Osteoblast (primary cell): ENCODE data around the gene PTPRN2. TPM values are rescaled to one million over a fixed set of nuclear protein-coding genes. Genes with fewer than 3 reads are reported as not detected.

Experiments
- DNase-seq: peaks from one replicate; pipeline ENCODE4 v3.0.0; 2011; ENCODE audit warnings: low spot score, mixed read lengths; ENCODE audit not compliant: insufficient read length; ENCODE audit errors: missing footprints
- H2AFZ ChIP-seq: 2 replicates; pipeline ENCODE4 v1.6.0; 2011; ENCODE audit warnings: mild to moderate bottlenecking, low read length
- H3K27ac ChIP-seq: 2 replicates; pipeline ENCODE4 v1.5.1; 2011; ENCODE audit warnings: mild to moderate bottlenecking, low read depth, low read length, moderate library complexity
- H3K27me3 ChIP-seq: 2 replicates; pipeline ENCODE4 v1.6.0; 2012; ENCODE audit warnings: mild to moderate bottlenecking, control low read depth, inconsistent platforms, low read length, moderate library complexity; ENCODE audit not compliant: insufficient read depth
- H3K36me3 ChIP-seq: 2 replicates; pipeline ENCODE4 v1.5.1; 2011; ENCODE audit warnings: mild to moderate bottlenecking, low read length, control low read depth, moderate library complexity; ENCODE audit not compliant: insufficient read depth
- H3K4me1 ChIP-seq: 2 replicates; pipeline ENCODE4 v1.5.1; 2011; ENCODE audit warnings: mild to moderate bottlenecking, low read length, control low read depth, moderate library complexity; ENCODE audit not compliant: insufficient read depth
- H3K4me2 ChIP-seq: 2 replicates; pipeline ENCODE4 v1.6.0; 2011; ENCODE audit warnings: mild to moderate bottlenecking, low read length; ENCODE audit not compliant: insufficient read depth
- H3K4me3 ChIP-seq: fragments of 200-600 bp; sonication (generic); 3 replicates; pipeline ENCODE4 v1.5.1; 2012; ENCODE audit warnings: mild to moderate bottlenecking, low read length, inconsistent platforms; ENCODE audit not compliant: insufficient read depth
- H3K79me2 ChIP-seq: 2 replicates; pipeline ENCODE4 v1.6.0; 2012; ENCODE audit warnings: mild to moderate bottlenecking, low read length, control low read depth, inconsistent platforms; ENCODE audit not compliant: insufficient read depth
- H3K9me3 ChIP-seq: 2 replicates; pipeline ENCODE4 v1.5.1; 2011; ENCODE audit warnings: low read depth, low read length, control low read depth
- H4K20me1 ChIP-seq: 2 replicates; pipeline ENCODE4 v1.6.0; 2012; ENCODE audit warnings: mild to moderate bottlenecking, low read length, control low read depth; ENCODE audit not compliant: insufficient read depth
- total RNA-seq: library from RNA; depleted of rRNA; stranded (reverse); fragments of >200 nt; gene quantifications from 2 replicates; pipeline ENCODE4 v1.2.3, GENCODE V29; 2012
- TF ChIP-seq, protein P1 (sequence below): IDR thresholded peaks from 2 replicates; pipeline ENCODE4 v1.5.1; 2011; ENCODE audit warnings: mild to moderate bottlenecking, low read depth, low read length, moderate library complexity; ENCODE audit errors: extremely low read depth

Gene PTPRN2
- total RNA-seq, 1 donor, result 0.36 TPM

- Histone ChIP-seq H3K4me2 (no peak overlapping the region), H4K20me1 (no peaks in the 10 kb centered on the region), H3K27me3 (no peaks in the 10 kb centered on the region), H3K79me2 (no peaks in the 10 kb centered on the region), H3K4me3 (no peak overlapping the region), H3K4me1 (no peaks in the 10 kb centered on the region), H3K27ac (no peak overlapping the region), H2AFZ (no peak overlapping the region), H3K36me3 (no peaks in the 10 kb centered on the region), H3K9me3 (no peaks in the 10 kb centered on the region)
- DNase-seq, result no peak
- TF ChIP-seq, protein P1, sequence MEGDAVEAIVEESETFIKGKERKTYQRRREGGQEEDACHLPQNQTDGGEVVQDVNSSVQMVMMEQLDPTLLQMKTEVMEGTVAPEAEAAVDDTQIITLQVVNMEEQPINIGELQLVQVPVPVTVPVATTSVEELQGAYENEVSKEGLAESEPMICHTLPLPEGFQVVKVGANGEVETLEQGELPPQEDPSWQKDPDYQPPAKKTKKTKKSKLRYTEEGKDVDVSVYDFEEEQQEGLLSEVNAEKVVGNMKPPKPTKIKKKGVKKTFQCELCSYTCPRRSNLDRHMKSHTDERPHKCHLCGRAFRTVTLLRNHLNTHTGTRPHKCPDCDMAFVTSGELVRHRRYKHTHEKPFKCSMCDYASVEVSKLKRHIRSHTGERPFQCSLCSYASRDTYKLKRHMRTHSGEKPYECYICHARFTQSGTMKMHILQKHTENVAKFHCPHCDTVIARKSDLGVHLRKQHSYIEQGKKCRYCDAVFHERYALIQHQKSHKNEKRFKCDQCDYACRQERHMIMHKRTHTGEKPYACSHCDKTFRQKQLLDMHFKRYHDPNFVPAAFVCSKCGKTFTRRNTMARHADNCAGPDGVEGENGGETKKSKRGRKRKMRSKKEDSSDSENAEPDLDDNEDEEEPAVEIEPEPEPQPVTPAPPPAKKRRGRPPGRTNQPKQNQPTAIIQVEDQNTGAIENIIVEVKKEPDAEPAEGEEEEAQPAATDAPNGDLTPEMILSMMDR, result no peak
Observed at GRCh38 chr7:158398750-158399149, 188.9 kb downstream of the PTPRN2 start.

GRCh38 chr7:158397885-158398284 is 189.7 kb downstream of the PTPRN2 start:
- Histone ChIP-seq H3K4me2 (no peak overlapping the region), H3K27me3 (no peaks in the 10 kb centered on the region), H4K20me1 (no peaks in the 10 kb centered on the region), H3K4me3 (no peak overlapping the region), H3K27ac (no peak overlapping the region), H3K4me1 (no peaks in the 10 kb centered on the region), H2AFZ (no peak overlapping the region), H3K36me3 (no peaks in the 10 kb centered on the region), H3K79me2 (no peaks in the 10 kb centered on the region), H3K9me3 (no peaks in the 10 kb centered on the region)
- no peak for DNase-seq
- TF ChIP-seq, protein P1, result no peak

DNA sequence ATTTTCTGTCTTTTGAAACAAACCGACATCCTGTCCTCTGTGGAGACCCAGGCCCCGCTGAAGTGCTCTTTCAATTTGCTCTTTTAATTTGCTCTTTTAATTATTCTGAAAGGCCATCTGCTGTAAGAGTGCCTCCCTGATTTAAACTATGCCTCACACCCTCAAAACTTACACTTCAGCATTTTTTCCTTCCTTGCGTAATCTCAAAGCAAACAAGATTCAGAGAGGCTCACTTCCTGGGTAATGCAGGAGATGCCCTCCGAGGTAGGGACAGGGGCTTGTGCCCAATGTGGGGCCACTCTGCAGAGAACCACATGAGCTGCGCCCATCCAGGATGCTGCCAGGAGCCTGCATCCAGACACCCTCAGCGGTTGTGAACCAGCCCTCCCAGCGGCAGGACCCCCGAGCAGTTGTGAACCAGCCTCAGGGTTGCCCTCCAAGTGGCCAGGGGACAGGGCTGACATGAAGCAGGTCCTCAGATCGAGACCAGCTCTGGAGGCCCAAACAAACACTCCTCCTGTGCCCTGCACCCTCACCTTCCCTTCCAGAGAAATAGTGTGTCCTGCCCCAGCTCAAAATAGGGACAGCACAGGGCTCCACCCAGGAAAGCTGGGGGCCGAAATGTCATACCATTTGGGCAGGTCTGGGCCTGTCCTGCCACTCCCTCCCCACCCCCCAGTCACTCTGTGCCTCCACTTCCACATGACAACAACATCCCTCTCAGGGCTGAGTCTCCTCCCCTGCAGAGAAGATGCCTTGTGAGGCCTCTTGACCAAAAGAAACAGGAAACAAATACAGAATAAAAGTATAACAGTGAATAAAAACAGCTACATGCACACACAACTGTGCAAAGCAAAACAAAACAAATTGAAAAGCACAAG is 190.4 kb downstream of the PTPRN2 start:
- Histone ChIP-seq H3K27me3 (no peaks in the 10 kb centered on the region), H2AFZ (no peak overlapping the region), H3K4me2 (no peak overlapping the region), H3K79me2 (no peaks in the 10 kb centered on the region), H3K36me3 (no peaks in the 10 kb centered on the region), H3K27ac (no peak overlapping the region), H3K9me3 (no peaks in the 10 kb centered on the region), H3K4me3 (no peak overlapping the region), H4K20me1 (no peaks in the 10 kb centered on the region), H3K4me1 (no peaks in the 10 kb centered on the region)
- DNase-seq, result no peak
- TF ChIP-seq, protein P1, result no peak

- Histone ChIP-seq H3K9me3 (no peaks in the 10 kb centered on the region), H4K20me1 (no peaks in the 10 kb centered on the region), H3K4me1 (no peaks in the 10 kb centered on the region), H3K27me3 (no peaks in the 10 kb centered on the region), H3K27ac (no peak overlapping the region), H3K79me2 (no peaks in the 10 kb centered on the region), H3K4me3 (no peak overlapping the region), H3K36me3 (no peaks in the 10 kb centered on the region), H2AFZ (no peak overlapping the region), H3K4me2 (no peak overlapping the region)
- no peak for DNase-seq
- TF ChIP-seq, protein P1, result no peak
Observed at GRCh38 chr7:158396301-158396905, 191.2 kb downstream of the PTPRN2 start.
